ENCODE measurements around the gene SERINC5. TPM values are rescaled to one million over a fixed set of nuclear protein-coding genes. Genes with fewer than 3 reads are reported as not detected.

SERINC5 gene
- polyA plus RNA-seq, 4 donors = 26.2 to 58.1 (median 53.0) TPM

- DNase-seq (ENCODE audit: low read depth in 4 of 4, low spot score in 3 of 4) = no peak
Observed at GRCh38 chr5:80255431-80255810, 427 bp downstream of the SERINC5 start.

GRCh38 chr5:80254767-80255430 is 949 bp downstream of the SERINC5 start:
- no peak for DNase-seq (ENCODE audit: low read depth in 4 of 4, low spot score in 3 of 4)

- DNase-seq (ENCODE audit: low read depth in 4 of 4, low spot score in 3 of 4) = no peak
Observed at GRCh38 chr5:80251636-80252035, 4.2 kb downstream of the SERINC5 start.

GRCh38 chr5:80250801-80251200 is 5.0 kb downstream of the SERINC5 start:
- DNase-seq (ENCODE audit: low read depth in 4 of 4, low spot score in 3 of 4) = no peak

- DNase-seq (ENCODE audit: low read depth in 4 of 4, low spot score in 3 of 4) = no peak
Observed at GRCh38 chr5:80249901-80250300, 5.9 kb downstream of the SERINC5 start.

- DNase-seq (ENCODE audit: low read depth in 4 of 4, low spot score in 3 of 4) = no peak
Observed at GRCh38 chr5:80248378-80248777, 7.5 kb downstream of the SERINC5 start.

- DNase-seq (ENCODE audit: low read depth in 4 of 4, low spot score in 3 of 4) = no peak
Observed at GRCh38 chr5:80246995-80247729, 8.7 kb downstream of the SERINC5 start.

GRCh38 chr5:80246001-80246758 is 9.7 kb downstream of the SERINC5 start:
- peak in 1 of 4 donors; percentile 43 for DNase-seq (ENCODE audit: low read depth in 4 of 4, low spot score in 3 of 4)

GRCh38 chr5:80243567-80243966 is 12.3 kb downstream of the SERINC5 start:
- DNase-seq (ENCODE audit: low read depth in 4 of 4, low spot score in 3 of 4) = no peak

GRCh38 chr5:80242849-80243248 is 13.0 kb downstream of the SERINC5 start:
- DNase-seq (ENCODE audit: low read depth in 4 of 4, low spot score in 3 of 4) = no peak

- DNase-seq (ENCODE audit: low read depth in 4 of 4, low spot score in 3 of 4) = no peak
Observed at GRCh38 chr5:80240368-80240986, 15.4 kb downstream of the SERINC5 start.

- DNase-seq (ENCODE audit: low read depth in 4 of 4, low spot score in 3 of 4) = no peak
Observed at GRCh38 chr5:80239680-80240367, 16.0 kb downstream of the SERINC5 start.

- peak in 2 of 4 donors; percentile 48 for DNase-seq (ENCODE audit: low read depth in 4 of 4, low spot score in 3 of 4)
Observed at GRCh38 chr5:80238778-80239679, 16.8 kb downstream of the SERINC5 start.

- DNase-seq (ENCODE audit: low read depth in 4 of 4, low spot score in 3 of 4) = no peak
Observed at GRCh38 chr5:80238097-80238496, 17.8 kb downstream of the SERINC5 start.

- DNase-seq (ENCODE audit: low read depth in 4 of 4, low spot score in 3 of 4) = no peak
Observed at GRCh38 chr5:80237243-80237642, 18.6 kb downstream of the SERINC5 start.

GRCh38 chr5:80234116-80234948 is 21.5 kb downstream of the SERINC5 start:
- no peak for DNase-seq (ENCODE audit: low read depth in 4 of 4, low spot score in 3 of 4)

- no peak for DNase-seq (ENCODE audit: low read depth in 4 of 4, low spot score in 3 of 4)
Observed at GRCh38 chr5:80231693-80232092, 24.2 kb downstream of the SERINC5 start.

- DNase-seq (ENCODE audit: low read depth in 4 of 4, low spot score in 3 of 4) = no peak
Observed at GRCh38 chr5:80231243-80231642, 24.6 kb downstream of the SERINC5 start.

Measured in left renal pelvis (tissue), 4 donors.